ENCODE data around the gene CATSPERE.

The CATSPERE gene

DNA sequence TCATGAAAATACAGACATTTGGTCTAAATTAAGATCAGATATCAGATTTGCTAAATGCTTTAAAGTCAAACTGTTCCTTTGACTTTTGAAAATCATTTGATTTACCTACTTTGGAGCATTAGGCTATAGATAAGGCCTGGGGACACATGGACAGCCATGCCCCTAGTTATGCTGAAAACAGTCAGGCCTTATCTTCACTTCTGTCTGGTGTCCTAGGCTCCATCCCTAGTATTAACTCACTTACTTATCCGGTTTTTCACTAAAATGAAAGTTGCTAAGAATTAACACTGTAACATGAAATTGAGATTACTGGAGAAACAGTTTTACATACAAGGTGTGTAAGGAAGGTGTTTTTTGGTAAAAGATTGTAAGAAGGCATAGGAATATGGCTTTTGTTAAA is 4.5 kb upstream of the CATSPERE start:
- TF ChIP-seq ZBTB7A (IDR thresholded peaks at IDR 0.05; ENCODE audit: low read depth), result no peak
- no peak for TF ChIP-seq FOXM1 (IDR thresholded peaks at IDR 0.05; ENCODE audit: borderline replicate concordance, low read depth)
- no peak for TF ChIP-seq CREB1 (IDR thresholded peaks at IDR 0.05; ENCODE audit: low read depth)
- TF ChIP-seq EP300 (IDR thresholded peaks at IDR 0.05; ENCODE audit: borderline replicate concordance), result no peak
- TF ChIP-seq RAD21 (IDR thresholded peaks at IDR 0.05; ENCODE audit: low read depth), result no peak
- TF ChIP-seq, protein P1, sequence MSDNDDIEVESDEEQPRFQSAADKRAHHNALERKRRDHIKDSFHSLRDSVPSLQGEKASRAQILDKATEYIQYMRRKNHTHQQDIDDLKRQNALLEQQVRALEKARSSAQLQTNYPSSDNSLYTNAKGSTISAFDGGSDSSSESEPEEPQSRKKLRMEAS (IDR thresholded peaks at IDR 0.05), result no peak
- TF ChIP-seq TAF1 (IDR thresholded peaks at IDR 0.05; ENCODE audit: low read depth), result no peak
- no peak for TF ChIP-seq TCF12 (IDR thresholded peaks at IDR 0.05; ENCODE audit: low read depth)
- TF ChIP-seq TEAD4 (IDR thresholded peaks at IDR 0.05), result no peak
- TF ChIP-seq, protein P2, sequence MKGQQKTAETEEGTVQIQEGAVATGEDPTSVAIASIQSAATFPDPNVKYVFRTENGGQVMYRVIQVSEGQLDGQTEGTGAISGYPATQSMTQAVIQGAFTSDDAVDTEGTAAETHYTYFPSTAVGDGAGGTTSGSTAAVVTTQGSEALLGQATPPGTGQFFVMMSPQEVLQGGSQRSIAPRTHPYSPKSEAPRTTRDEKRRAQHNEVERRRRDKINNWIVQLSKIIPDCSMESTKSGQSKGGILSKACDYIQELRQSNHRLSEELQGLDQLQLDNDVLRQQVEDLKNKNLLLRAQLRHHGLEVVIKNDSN (IDR thresholded peaks at IDR 0.05), result no peak
- no peak for TF ChIP-seq EGR1 (IDR thresholded peaks at IDR 0.05)
- TF ChIP-seq NFIC (IDR thresholded peaks at IDR 0.05), result no peak
- no peak for TF ChIP-seq REST (IDR thresholded peaks at IDR 0.05; ENCODE audit: low read depth)
- TF ChIP-seq CEBPB (IDR thresholded peaks at IDR 0.05), result no peak
- TF ChIP-seq YY1 (IDR thresholded peaks at IDR 0.05; ENCODE audit: low read depth), result no peak

GRCh38 chr1:244458781-244459180 is 2.3 kb upstream of the CATSPERE start:
- TF ChIP-seq EP300 (IDR thresholded peaks at IDR 0.05; ENCODE audit: borderline replicate concordance), result no peak
- no peak for TF ChIP-seq TEAD4 (IDR thresholded peaks at IDR 0.05)
- TF ChIP-seq TAF1 (IDR thresholded peaks at IDR 0.05; ENCODE audit: low read depth), result no peak
- no peak for TF ChIP-seq YY1 (IDR thresholded peaks at IDR 0.05; ENCODE audit: low read depth)
- TF ChIP-seq, protein P1 (IDR thresholded peaks at IDR 0.05), result no peak
- no peak for TF ChIP-seq EGR1 (IDR thresholded peaks at IDR 0.05)
- TF ChIP-seq TCF12 (IDR thresholded peaks at IDR 0.05; ENCODE audit: low read depth), result no peak
- TF ChIP-seq CEBPB (IDR thresholded peaks at IDR 0.05), result no peak
- no peak for TF ChIP-seq ZBTB7A (IDR thresholded peaks at IDR 0.05; ENCODE audit: low read depth)
- TF ChIP-seq, protein P2 (IDR thresholded peaks at IDR 0.05), result no peak
- TF ChIP-seq NFIC (IDR thresholded peaks at IDR 0.05), result no peak
- no peak for TF ChIP-seq RAD21 (IDR thresholded peaks at IDR 0.05; ENCODE audit: low read depth)
- TF ChIP-seq REST (IDR thresholded peaks at IDR 0.05; ENCODE audit: low read depth), result no peak
- TF ChIP-seq FOXM1 (IDR thresholded peaks at IDR 0.05; ENCODE audit: borderline replicate concordance, low read depth), result no peak
- TF ChIP-seq CREB1 (IDR thresholded peaks at IDR 0.05; ENCODE audit: low read depth), result no peak

DNA sequence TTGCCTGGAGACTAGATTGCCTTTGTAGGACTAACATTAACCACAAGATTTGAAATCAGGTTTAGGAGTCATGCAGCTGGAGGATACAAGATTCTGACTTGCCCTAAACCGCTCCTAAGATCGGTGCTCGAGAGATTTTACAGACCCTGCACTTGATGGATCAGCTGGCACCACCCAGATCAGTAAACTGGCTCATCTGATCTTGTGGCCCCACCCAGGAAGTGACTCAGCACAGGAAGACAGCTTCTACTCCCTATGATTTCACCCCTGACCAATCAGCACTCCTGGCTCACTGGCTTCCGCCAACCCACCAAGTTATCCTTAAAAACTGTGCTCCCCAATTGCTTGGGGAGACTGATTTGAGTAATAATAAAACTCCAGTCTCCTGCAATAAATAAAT is 876 bp upstream of the CATSPERE start:
- no peak for TF ChIP-seq RAD21 (IDR thresholded peaks at IDR 0.05; ENCODE audit: low read depth)
- TF ChIP-seq, protein P1 (IDR thresholded peaks at IDR 0.05), result no peak
- no peak for TF ChIP-seq TAF1 (IDR thresholded peaks at IDR 0.05; ENCODE audit: low read depth)
- TF ChIP-seq REST (IDR thresholded peaks at IDR 0.05; ENCODE audit: low read depth), result no peak
- no peak for TF ChIP-seq TCF12 (IDR thresholded peaks at IDR 0.05; ENCODE audit: low read depth)

DNA sequence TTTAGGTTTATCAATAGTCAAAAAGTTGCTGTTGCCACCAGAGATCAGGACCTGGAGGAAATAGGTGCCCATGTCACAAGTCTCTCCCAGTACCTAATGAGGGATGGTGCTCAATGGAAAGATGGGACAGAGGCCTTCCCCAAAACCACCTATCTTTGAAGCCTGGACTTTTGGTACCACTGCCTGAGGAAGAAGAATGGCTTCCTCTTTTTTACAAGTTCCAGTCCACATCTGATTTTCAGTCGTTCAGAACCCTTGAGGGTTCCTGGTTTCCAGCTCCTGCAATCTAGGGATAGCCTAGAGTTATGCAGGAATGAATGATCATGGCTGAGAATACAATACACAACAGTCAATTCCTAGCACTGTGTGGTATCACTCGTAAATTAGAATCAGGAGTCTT is 5.7 kb downstream of the CATSPERE start:
- TF ChIP-seq, protein P1 (IDR thresholded peaks at IDR 0.05), result no peak
- no peak for TF ChIP-seq REST (IDR thresholded peaks at IDR 0.05; ENCODE audit: low read depth)
- no peak for TF ChIP-seq TAF1 (IDR thresholded peaks at IDR 0.05; ENCODE audit: low read depth)
- TF ChIP-seq TEAD4 (IDR thresholded peaks at IDR 0.05), result no peak
- TF ChIP-seq CEBPB (IDR thresholded peaks at IDR 0.05), result no peak
- TF ChIP-seq EP300 (IDR thresholded peaks at IDR 0.05; ENCODE audit: borderline replicate concordance), result no peak
- TF ChIP-seq ZBTB7A (IDR thresholded peaks at IDR 0.05; ENCODE audit: low read depth), result no peak
- TF ChIP-seq NFIC (IDR thresholded peaks at IDR 0.05), result no peak
- no peak for TF ChIP-seq TCF12 (IDR thresholded peaks at IDR 0.05; ENCODE audit: low read depth)
- TF ChIP-seq CREB1 (IDR thresholded peaks at IDR 0.05; ENCODE audit: low read depth), result no peak
- TF ChIP-seq EGR1 (IDR thresholded peaks at IDR 0.05), result no peak
- TF ChIP-seq, protein P2 (IDR thresholded peaks at IDR 0.05), result no peak
- no peak for TF ChIP-seq RAD21 (IDR thresholded peaks at IDR 0.05; ENCODE audit: low read depth)
- no peak for TF ChIP-seq YY1 (IDR thresholded peaks at IDR 0.05; ENCODE audit: low read depth)
- no peak for TF ChIP-seq FOXM1 (IDR thresholded peaks at IDR 0.05; ENCODE audit: borderline replicate concordance, low read depth)

Measured in Ishikawa (cell line).